HG03432 (cell line): Measurements from ENCODE around the gene AUTS2.
A peak's percentile ranks its signal among the peaks of the same experiment; 100 is the strongest.
"Not testable (repeated sequence)": the region's sequence is repeated elsewhere in the genome, so short reads cannot be mapped to it uniquely, and the experiment has no call there.

ENCODE experiments used
- ATAC-seq: cut with Tn5 transposase; IDR thresholded peaks from one replicate; pipeline ENCODE4 v1.9.1; 2021; ENCODE audit warnings: mild to moderate bottlenecking, moderate library complexity; ENCODE audit not compliant: unreplicated experiment

AUTS2 gene

DNA sequence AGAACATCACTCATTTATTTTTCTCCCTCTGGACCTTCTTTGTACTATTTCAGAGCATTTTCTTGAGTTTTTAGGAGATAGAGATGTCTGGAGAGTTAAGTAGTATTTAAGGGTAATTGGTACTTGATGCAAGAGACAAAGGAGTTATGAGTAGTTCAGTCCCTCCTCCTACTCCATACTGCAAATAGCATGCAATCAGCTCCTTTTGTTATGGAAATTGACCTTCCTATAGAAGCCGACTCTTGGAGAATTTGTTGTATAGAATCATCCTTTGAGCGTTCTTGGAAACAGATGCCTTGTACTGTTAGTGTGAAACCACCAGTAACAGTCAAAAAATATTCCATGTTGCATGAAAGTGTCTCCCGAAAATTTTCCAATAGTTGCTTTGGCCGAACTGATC lies 1105.5 kb downstream of the AUTS2 start:
- ATAC-seq: no peak

DNA sequence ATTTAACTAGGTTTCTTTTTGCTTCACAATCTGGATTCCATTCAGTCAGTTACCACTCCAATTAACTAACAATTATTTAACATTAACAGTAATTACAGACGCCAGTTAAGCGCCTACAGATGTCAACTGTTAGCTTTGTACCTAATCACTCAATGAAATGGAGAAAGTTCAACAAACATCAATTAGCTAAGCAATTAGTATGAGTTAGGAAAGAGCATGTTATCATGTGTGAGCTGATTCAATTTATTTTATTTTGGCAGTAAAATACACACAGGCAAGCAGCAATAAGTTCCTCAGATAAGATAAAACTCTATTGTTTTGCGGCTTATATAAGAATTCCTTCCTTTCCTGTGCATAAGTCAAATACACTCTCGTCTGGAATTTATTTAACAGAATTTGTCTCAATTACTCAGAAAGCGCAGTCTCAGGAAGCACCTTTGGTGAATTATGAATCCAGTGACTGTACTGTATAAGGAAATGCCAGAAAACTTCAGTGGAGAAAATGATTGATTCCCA lies 1106.6 kb downstream of the AUTS2 start:
- no peak for ATAC-seq

DNA sequence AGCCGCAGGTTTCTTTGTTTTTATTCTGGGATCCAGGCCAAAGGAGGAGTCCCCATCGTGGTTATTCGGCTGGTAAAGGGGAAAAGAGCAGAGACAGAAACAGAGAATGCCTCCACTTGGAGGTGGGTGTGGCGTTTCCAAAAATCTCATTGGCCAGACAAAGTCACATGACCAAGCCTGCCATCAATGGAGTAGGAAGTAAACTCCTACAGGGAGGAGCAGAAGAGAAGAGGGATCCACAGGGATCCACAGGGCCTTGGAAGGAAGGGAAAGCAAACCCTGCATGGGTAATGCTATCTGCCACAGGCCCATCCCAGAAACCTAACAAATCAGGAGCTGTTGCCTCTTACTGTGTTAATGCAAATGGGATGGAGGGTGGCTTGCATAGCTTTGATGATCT lies 1107.9 kb downstream of the AUTS2 start:
- ATAC-seq: no peak

DNA sequence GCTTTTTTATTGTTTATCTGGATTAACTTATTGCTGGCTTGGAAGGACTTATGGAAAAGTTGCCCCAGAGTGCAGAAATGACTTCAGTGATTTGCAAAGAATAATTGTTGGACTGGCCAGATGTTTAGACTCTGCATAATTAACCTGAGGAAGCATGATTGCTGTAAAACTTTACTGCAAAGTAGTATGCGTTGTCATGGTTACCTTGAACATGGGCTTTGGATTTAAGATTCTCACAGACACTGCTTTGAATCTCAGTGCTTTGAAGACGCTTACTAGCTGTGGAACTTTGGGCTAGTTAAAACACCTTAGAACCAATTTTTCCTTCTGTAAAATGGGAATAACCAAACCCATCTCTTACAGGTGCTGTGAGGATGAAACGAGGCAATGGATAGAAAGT lies 1108.4 kb downstream of the AUTS2 start:
- ATAC-seq: no peak

DNA sequence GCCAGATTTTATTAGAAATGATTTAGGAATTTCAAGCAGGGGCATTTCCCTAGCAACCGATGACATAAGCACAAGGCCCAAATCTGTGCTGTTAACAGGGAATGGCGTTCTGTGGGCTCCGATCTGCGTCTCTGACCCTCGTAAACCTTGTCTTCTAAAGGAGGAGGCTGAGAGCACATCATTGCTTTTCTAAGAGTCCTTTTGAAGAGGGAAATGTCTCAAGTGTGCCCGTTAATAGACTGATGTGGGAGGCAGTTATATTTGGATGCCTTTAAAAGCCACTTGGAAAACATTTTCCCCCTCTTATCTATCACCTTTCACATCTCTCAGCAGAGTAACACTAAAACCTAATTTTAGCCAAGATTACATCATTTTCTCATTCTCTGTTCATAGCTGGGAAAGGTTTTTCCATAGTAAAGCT lies 1109.6 kb downstream of the AUTS2 start:
- no peak for ATAC-seq

DNA sequence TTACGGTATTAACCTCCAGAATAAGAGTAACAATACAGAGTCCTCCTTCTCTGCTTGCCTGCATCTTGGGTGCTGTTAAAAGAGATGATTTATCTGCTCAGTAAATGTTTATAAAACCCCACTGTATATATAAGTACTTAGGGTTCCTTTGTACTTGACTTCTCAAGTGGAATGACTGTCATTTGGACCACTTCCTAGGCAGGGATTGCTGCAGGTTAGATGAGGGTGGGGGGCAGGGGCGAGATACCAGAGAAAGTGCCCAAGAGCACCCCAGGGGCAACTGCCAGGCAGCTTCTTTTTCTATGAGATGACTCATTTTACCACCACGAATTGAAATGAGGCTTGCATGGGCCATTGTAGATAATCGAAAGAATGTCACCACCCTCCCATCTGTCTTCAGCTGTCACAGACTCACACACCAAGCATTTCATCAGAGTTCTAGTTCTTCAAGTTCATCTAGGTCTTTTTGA lies 1111.8 kb downstream of the AUTS2 start:
- ATAC-seq: peak; percentile 86

DNA sequence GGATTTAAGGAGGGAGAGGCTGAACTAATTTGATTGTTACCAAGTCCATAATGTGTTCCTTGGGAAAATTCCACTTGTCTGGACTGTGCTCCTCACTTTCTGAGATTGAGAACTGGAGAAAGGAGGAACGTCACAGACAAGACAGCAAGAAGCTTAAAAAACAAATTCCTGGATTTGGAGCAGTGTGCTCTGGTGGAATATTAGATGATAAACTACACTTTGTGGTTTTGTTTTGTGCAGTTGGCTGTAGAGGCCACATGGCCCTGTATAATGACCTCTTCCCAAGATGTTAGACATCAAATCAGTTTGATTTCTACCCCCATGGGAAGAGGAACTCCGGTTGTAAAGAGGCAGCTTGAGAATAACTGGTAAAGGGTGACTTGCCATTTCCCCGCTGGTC lies 1112.4 kb downstream of the AUTS2 start:
- no peak for ATAC-seq

DNA sequence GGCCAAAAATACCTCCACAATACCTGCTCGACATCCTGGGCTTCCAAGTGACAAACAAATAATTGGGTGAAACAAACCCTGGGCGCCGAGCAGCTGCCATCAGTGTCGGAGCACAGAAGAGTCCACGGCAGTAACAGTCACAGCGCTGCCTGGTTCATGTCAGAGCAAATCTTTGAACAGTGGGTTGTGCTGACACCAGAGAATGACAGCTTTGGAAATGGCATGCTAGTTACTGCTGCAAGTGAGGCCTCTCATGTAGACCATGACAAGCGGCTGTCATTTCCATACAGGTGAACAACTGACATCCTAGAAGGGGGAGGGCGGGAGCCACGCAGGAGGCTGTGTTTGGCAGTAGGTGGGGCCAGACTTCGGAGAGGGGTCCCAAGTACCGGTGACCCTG lies 1113.2 kb downstream of the AUTS2 start:
- ATAC-seq: no peak

DNA sequence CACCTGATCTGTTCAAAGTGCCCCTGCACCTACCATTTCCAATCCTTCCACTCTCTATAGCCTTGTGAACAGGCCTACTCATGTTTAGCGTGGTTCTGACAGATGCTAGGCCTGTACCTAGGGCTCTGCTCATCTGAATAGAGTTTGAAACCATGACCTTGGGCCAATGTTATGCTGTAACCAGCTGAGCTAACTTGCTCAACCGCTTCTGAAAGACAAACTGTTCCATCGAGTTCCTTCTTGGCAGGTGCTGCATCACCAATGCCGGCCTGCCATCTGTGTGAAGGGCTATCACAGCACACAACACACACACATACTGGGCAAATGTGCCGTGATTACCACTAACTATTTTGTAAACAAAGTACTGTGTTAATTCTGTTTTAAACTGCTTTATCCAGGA lies 1114.7 kb downstream of the AUTS2 start:
- ATAC-seq: no peak

DNA sequence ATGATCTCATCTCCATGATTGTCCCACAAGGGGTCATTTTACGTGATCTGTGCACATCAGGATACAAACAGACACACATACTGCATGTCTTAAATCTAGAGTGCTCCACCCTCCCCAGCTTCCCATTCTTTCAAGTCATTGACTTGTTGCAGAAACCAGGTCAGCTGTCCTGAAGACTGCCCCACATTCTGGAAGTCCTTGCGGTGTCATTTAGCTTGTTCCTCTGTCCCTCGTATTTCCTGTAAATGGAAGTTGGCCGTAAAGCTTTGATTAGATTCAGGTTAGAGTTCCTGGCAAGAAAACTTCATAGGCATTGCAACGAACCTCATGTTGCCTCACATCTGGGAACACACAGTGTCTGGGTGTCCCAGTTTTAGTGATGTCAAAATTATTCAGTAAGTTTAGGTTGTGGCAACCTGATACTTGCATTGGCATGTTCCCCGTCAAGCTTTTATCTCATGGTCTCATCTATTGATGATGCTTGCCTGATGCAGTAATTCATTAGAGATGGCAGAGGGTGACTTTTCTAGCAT lies 1116.3 kb downstream of the AUTS2 start:
- ATAC-seq: no peak

DNA sequence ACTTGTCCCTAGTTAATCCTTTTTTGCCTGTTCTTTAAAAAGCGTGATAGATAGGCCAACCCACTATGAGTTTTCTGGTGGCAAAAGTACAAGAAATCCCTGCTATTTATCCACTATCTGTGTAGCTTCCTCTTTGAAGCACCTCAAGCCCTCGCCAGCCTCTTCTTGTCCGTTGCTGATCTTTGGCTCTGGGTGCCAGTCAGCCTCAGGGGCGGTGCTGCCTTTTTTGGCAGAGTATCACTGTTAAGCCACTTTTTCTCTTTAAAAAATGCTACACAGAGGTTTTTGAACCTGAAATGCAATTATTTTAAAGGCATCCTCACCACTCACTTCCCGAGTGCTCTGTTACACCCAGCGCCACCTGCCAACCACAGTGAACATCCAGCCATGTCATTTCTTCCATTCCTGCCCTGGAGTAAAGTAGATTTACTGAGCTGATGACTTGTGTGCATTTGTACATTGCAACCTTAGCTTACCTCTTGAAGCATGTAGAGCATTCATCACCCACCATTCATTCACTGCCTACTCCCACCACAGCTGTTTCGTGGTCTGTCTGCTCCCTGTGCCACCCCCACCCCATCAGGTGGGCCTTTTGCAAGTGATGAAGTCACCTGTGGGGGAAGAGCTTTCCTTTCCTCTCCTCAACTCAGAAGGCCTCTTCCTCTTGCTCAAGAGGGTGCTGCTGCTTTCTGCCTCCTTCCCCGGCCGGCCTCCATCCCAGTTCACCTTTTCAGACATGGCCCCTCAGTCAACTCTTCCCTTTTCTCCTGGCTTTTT lies 1119.5 kb downstream of the AUTS2 start:
- no peak for ATAC-seq

DNA sequence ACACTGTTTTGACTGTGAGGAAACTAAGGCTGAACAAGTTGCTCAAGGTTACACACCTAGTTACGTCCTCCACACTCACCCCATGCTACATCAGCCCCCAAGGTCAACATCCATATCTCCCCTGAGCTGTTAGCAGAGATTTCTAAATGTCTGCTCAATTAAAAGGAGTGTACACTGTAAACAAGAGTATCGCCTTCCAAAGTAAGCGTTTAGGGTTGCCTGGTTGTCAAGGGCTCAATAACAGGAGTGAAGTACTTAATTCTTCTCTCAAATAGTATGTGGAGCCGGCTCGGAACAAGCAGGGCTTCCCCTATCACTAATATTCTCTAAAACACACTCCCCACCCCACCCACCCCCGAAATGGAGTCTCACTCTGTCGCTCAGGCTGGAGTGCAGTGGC lies 1120.8 kb downstream of the AUTS2 start:
- ATAC-seq: no peak

DNA sequence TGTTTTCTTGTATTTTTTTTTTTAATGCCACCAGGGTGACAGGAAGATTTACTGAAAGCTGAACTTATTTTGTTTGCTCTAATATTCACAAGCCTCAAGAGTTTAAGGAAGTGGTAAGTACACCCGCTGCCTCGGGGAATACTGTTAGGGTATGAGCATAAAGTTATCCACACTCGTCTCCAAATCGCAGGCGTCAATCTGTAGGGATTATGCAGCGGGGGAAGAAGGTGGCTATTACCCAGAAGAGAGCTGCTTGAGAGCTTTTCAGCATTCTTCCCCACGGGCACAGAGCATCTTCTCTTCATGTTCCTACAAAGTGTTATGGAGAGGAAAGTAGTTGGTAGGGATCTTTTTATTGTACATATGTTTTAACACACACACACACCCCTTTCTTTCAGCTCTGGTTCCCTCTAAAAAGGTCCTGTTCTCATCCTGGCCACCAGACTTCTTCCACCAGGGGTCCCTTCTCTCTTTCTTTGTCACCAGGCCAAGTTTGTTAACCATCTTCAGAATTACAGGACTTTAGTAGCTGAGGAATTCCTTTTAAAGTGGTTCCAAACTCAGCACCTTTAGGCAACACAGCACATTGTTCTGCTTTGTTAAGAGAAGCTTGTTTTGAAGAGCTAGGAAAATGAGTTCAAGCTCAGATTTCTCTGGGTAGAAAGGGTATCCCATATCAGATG lies 1122.1 kb downstream of the AUTS2 start:
- no peak for ATAC-seq

DNA sequence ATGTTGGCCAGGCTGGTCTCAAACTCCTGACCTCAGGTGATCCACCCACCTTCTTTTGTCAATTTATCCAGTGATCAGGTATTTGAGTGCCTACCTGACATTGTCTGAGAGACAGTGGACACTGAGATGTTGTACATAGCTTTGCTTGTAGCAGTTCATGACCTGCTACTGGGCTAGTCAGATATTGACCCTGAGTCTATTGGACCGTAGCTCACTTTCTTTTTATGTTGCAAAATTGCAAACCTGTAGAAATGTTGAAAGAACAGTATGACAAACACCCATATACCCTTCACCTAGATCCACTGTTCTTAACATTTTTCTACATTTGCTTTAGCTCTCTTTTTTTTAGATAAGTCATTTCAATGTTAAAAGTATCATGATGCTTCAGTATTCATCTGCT lies 1123.2 kb downstream of the AUTS2 start:
- ATAC-seq: no peak

DNA sequence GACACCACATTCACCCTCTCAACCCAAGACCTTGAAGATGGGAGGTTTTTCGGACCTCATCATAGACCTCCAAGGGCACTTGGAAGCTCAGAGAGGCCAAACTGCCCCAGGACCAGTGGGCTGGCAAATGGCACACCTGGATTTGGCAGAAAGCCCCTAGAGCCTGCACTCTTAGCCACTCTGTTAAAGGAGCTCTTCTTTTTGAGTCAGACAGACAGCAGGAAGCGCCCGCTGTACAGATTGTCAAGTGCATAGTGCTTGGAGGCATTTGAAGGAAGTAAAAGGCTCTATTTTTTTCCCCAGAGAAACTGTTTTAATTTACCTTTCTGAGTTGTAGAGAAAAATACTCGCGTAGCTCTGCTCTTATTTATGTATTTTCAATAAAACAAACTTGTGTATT lies 1125.1 kb downstream of the AUTS2 start:
- no peak for ATAC-seq

DNA sequence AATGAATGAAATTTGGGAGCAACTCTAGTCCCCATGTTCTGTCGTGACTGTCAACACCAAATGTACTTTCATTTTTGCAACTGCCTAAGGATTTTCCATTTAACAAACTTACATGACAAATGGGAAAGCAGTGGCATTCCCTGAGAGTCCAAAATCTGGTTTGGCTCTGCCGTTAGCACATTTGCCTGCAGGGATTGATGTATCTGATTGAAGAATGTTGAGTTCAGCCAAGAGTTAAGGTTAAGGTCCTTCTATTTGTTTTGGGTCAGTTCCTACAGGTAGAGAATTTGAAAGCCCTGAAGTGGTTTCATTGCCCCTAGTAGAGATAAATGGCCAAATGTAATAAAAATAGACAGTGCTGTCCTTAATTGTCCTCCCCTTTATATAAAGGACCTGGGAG lies 1127.2 kb downstream of the AUTS2 start:
- ATAC-seq: no peak

DNA sequence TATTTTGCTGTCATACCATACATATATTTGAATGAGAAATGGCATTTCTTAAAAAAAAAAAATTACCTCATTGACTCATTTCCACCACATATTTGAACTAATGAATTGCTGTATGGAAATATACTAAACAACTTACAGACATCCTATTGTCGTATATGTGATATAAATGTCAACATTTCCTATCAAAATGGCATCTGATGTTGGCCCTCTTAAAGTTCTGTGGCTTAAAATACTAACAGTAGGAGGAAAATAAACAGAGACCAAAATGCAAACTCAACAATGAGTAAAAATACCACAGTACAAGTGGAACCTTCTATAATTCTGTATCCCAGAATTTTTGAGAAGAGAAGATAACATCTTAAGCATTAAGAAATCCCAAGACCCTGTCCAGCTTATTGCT lies 1128.0 kb downstream of the AUTS2 start:
- ATAC-seq: no peak

DNA sequence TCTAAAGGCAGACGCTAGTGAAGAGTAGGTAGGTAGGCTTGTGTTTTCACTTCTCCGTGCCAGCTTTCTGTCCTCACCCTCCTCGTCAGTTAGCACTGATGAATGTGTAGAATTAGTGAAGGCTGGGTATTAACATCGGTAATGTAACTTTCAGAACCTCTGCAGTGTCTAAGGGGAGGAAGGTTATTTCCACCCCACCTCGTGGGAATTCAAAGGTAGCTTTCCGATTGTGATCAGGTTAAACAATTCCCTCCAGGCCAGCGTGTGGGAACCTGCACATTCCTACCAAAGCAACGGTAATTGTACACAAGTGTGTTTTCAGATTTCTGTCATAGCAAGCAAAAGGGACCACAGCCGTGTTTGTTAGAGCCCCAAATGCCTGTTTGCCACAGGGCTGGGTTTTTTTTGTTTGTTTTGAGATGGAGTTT lies 1128.7 kb downstream of the AUTS2 start:
- ATAC-seq: peak; percentile 88

DNA sequence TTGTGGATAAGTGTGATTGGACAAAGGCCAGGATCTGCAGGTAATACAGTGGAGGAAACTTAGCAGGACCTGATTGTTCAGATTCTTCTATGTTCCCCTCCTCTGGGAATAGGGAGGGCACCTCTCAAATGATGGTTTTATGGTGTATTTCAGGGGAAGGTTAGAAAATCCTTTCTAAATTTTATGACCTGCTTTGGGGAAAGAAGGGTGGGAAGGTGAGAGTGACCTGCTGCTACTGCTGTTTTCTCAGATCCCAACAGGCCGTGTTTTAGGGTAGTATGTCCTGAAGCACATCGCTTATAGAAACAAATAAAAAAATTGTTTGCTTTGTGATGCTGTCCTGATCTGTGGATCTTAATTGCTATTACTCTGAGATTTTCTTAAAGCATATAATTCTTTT lies 1129.6 kb downstream of the AUTS2 start:
- no peak for ATAC-seq

DNA sequence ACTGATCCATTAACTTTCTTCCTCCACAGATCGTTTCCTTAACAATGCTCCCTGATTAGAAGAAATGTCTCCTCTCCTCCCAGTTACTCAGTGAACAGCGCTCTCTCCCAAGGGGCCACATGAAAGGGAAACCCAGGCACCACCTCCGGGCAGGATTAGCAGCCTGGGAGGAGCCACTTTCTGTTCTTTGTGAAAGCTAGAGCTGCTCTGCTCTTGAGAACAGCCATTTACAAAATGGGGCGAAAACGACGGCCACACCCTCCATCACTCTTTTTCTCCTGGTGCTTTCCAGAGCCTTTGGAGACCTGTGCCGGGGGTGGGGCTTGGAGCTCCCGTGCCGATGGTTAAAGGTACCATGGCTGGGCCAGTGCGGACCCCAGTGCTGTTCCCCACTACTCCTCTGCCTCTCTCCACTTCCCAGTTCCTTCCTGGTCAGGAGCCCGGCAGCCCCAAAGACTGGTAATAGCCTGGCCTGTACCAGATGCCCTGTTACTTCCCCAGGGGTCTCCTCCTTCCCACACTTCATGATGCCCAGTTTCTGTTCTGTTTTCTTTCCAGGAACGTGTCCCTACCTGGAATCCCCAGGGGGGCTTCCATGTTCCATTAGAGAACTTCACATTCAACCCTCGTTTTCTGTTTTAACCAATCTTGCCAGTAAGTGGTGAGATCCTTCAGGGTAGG lies 1130.7 kb downstream of the AUTS2 start:
- no peak for ATAC-seq

DNA sequence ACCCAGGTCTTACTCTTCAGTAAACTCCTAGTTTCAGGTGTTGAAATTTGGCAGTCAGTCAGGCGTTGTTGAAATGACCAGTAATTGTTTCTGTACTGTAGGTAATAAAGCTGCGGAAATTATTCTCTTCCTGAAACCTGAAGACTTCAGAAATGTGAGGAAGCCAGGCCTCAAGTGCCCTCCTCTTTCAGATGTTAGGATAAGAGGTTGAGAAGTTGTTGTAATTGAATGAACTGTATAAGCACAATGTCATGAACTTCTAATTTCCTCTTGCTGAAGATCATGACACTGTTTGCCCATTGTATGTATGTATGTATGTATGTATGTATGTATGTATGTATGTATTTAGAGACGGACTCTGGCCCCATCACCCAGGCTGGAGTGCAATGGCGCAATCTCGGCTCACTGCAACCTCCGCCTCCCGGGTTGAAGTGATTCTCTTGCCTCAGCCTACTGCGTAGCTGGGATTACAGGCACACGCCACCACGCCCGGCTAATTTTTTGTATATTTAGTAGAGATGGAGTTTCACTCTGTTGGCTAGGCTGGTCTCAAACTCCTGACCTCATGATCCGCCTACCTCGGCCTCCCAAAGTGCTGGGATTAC lies 1131.4 kb downstream of the AUTS2 start:
- ATAC-seq: not testable (repeated sequence)
